ENCODE results near the gene COA1.

DNA sequence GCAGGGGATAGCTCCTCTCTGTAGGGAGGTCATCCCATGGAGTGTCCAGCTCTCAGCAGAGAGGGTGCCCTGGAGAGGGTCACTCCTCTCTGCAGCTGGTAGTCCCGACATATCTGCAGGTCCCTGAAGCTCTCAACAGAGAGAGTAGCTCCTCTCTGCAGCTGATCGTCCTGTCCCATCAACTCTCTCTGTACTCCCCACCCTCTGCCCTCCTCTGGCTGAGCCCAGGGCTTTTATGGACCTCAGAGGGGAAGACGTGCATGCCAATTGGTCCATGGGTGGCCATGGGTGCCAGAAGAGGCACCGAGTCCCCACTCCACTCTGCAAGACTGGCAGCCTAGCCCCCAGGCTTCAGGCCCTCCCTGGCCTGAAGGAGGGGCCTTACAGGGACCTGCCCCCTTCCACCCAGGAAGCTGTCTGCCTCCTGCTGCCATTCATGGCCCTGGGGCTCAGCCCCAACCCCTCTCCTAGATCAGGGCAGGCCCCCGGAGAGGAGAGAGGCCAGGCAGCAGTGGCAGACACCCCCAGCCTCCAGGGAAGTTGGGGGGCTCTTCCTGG, 20.1 kb upstream of the COA1 start:
- TF ChIP-seq POLR2A (IDR thresholded peaks at IDR 0.05; ENCODE audit: low read depth, low read length) (no peak), EZH2 (IDR thresholded peaks at IDR 0.05; ENCODE audit: borderline replicate concordance, low read depth, low read length, severe bottlenecking) (no peak), CTCF (IDR thresholded peaks at IDR 0.05; ENCODE audit: extremely low read depth in 1 of 2, insufficient read depth in 1 of 2, low read depth in 1 of 2, low read length in 2 of 2) (no peak), MYC (IDR thresholded peaks at IDR 0.05; ENCODE audit: low read depth, low read length) (no peak), JUN (IDR thresholded peaks at IDR 0.05; ENCODE audit: borderline replicate concordance, insufficient read depth, insufficient read length, low read depth) (no peak), POLR2AphosphoS5 (IDR thresholded peaks at IDR 0.05; ENCODE audit: insufficient read depth, low read depth, low read length) (no peak), FOS (IDR thresholded peaks at IDR 0.05; ENCODE audit: borderline replicate concordance, insufficient read depth, low read length) (no peak)
- TF ChIP-seq, protein P1, sequence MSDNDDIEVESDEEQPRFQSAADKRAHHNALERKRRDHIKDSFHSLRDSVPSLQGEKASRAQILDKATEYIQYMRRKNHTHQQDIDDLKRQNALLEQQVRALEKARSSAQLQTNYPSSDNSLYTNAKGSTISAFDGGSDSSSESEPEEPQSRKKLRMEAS (IDR thresholded peaks at IDR 0.05; ENCODE audit: insufficient read depth, insufficient read length) = no peak
